NCI-H1930 (cell line): Measurements from ENCODE around the gene FAM221B.

ENCODE experiments used
- DNase-seq, 2 experiments: peaks; one replicate each; lab custom pipeline; 2025; lab: John Stamatoyannopoulos, UW

The FAM221B gene

DNA sequence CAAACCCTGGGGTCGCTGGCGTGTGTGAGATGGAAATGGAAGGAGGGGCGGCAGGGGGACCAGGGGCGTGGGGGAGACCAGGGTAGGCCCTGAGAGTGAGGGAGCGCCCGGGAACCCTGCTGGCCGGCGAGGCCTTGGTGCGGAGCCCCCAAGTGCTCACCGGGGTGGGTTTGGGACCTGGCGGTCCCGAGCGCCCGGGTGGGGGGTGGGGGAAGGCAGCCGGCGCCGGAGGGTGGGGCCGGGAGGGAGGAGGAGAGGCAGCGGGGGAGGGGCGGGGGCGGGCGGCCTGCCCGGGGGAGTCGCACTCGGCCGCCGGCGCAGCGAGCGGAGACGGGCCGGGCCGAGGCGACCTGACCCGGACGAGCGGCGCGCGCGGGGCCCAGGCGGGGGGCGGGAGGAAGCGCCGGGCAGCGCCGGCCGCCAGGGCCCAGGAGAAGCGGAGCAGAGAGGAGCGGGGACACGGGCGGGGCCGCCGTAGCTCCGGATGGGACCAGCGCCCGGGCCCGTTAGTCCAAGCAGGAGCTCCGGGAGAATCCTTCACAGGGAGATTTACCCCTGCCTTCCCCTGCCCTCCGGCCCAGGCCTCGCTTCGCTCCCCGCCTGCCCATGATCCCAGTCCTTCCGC lies 37.1 kb downstream of the FAM221B start, which contains the start of gene NPR2:
Gene NPR2, plus strand, starts transcription at position 295 of the 625 bp plus-strand sequence. CDS start 818 bp downstream, outside the sequence.
- no peak for DNase-seq

DNA sequence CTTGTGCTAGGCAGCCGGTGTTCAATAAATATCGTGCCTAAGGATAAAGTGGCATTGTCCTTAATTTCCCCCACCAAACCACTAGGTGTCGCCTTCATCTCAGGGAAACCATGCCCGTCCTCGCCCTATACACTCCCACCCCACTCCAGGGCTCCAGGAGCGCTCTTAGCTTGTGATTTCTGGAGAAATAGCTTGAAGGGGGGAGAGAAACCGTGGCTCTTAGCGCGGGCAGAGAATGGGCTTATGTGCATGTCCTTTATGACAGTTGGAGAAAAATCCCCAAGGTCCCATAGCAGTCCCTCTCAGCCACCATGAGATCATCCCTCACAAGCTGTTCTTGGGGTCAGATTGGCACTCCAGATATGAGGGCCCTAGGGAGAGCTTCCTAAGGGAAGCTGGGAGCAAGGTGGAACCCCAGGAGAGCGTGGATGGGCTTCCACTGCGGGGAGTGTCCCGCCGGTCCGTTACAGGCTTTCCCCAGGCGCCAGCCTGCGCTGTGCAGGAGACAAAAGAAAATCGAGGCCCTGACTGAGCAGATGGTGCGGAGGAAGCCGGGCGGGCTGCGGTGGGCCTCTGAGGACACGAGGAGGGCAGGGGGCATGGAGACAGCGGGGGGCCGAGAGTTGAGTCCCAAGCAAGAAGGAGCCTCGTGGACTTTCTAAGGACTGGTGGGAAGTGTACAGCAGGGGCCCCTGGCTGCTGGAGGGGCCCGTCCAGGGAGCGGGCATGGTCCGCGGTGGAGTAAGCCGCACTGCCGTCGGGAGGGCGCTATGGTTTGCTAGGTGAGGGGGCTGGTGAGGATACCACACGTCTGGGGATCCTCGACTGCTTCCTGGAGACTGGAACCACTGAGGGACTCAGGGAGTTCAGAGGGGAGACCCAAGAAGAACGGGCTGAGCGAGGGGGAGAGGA lies 37.9 kb downstream of the FAM221B start:
- peak; percentile 66 to 72 for DNase-seq

DNA sequence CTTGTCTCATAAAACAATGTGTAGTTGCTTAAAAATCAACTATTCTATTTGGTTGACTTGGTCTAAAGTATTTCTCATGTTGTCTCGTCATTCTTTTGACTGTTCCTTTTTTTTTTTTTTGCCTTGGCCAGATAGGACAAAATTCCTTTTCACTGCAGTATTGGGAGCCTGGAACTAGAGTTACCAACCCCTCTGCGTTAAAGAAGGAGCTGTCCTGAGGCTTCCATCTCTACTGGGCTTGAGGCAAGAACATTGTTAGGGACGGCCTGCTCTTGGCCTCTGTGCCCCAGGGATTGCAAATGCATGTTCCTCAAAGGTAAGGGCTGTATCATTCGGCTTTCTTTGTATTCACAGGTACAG lies 38.5 kb downstream of the FAM221B start:
- DNase-seq = no peak

- no peak for DNase-seq
Observed at GRCh38 chr9:35789541-35789940, 39.0 kb downstream of the FAM221B start.

GRCh38 chr9:35783418-35783817 lies 45.1 kb downstream of the FAM221B start:
- no peak for DNase-seq

GRCh38 chr9:35781066-35781465 lies 47.5 kb downstream of the FAM221B start:
- DNase-seq = no peak

- no peak for DNase-seq
Observed at GRCh38 chr9:35778496-35778895, 50.0 kb downstream of the FAM221B start.

- DNase-seq = peak; percentile 27 to 46
Observed at GRCh38 chr9:35776018-35776417, 52.5 kb downstream of the FAM221B start.

DNA sequence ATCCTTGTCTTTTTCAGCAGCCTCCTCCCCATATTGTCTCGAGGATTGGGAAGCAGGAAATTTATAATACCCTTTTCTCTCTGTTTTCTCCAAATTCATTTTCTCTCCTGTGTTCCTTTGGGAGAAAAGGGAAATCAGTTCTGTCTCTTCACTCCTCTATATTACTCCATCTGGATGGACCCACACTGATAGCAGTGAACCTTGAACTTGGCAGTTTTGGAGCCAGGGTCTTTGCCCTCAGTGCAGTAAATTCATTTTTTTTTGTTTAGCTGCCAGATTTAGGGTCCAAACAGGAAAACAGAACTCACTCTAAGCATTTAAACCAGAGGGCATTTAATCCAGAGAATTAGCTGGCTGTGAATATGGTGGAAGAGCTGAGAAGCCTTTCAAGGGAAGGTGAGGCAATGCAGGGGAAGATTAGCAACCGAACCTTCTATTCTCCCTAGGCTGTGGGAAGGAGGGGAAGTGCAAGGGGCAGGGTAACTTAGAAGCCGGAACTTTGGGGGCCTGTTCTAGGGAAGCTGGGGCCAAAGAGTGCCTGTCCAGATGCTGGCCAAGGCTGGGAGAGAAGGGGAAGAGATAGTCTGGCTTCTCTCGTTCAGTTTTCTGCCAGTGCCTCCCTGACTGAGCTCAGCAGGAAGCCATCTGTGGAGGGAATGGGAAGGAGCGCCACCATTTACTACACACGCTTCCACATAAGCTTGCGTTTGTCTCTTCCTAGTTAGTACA lies 53.5 kb downstream of the FAM221B start:
- DNase-seq = peak in 1 of 2 experiments; percentile 31

- peak in 1 of 2 experiments; percentile 24 for DNase-seq
Observed at GRCh38 chr9:35771943-35772342, 56.6 kb downstream of the FAM221B start.

DNA sequence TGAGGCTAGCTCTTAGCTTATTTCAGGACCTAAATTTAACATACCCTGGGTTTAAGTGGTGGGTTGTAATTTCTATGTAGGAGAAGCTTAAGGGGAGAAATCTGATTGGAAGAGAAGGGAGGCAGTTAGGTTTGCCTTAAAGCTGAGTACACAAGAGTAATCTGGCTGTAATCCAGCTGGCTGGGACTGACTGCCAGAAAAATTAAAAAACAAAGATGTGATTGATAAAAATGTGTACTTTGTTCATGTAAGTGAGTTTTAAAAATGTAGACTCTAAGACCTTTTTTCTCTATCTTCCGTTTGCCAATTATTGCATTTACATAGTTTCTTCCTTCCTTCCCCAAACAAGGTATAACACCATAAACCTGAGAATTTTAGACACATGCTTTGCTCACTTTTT lies 57.0 kb downstream of the FAM221B start:
- no peak for DNase-seq

GRCh38 chr9:35771075-35771433 lies 57.5 kb downstream of the FAM221B start:
- no peak for DNase-seq

- DNase-seq = no peak
Observed at GRCh38 chr9:35769763-35770162, 58.8 kb downstream of the FAM221B start.

- no peak for DNase-seq
Observed at GRCh38 chr9:35767458-35767857, 61.1 kb downstream of the FAM221B start.

DNA sequence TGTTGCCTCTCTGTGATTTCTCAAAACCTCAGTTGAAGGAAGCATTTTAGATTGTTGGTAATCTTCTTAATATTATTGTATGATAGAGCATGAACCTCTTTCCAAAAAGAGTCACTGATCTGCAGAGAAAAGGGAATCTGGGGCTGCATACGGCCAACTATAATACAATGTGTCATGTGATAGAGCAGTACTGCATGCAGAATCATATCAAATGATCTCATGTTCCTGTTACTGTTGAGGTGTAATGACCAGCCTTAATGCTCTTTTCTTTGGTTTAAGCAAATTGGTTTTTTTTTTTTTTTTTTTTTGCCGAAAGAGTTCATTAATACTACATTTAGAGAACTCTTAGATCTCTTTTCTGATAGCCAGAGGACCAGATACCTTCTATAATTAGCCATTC lies 61.5 kb downstream of the FAM221B start:
- no peak for DNase-seq
